HG02759 (cell line): ENCODE results near the gene LIMA1.
"Not testable (repeated sequence)": the region's sequence is repeated elsewhere in the genome, so short reads cannot be mapped to it uniquely, and the experiment has no call there.

Source experiments
- ATAC-seq: cut with Tn5 transposase; IDR thresholded peaks from one replicate; pipeline ENCODE4 v1.9.1; 2021; ENCODE audit warnings: mild to moderate bottlenecking, moderate library complexity; ENCODE audit not compliant: unreplicated experiment

LIMA1 gene

GRCh38 chr12:50287271-50287670 lies 4.0 kb upstream of the LIMA1 start:
- ATAC-seq: no peak

- no peak for ATAC-seq
Measured at GRCh38 chr12:50285253-50285652, 1.9 kb upstream of the LIMA1 start.

GRCh38 chr12:50282721-50283228 lies 545 bp downstream of the LIMA1 start:
- ATAC-seq: no peak

- ATAC-seq: no peak
Measured at GRCh38 chr12:50279501-50279900, 3.8 kb downstream of the LIMA1 start.

GRCh38 chr12:50276912-50277671 lies 6.2 kb downstream of the LIMA1 start:
- ATAC-seq: no peak

GRCh38 chr12:50276068-50276467 lies 7.3 kb downstream of the LIMA1 start:
- ATAC-seq: no peak

- ATAC-seq: no peak
Measured at GRCh38 chr12:50275556-50275955, 7.8 kb downstream of the LIMA1 start.

- not testable (repeated sequence) for ATAC-seq
Measured at GRCh38 chr12:50275127-50275526, 8.2 kb downstream of the LIMA1 start.

- no peak for ATAC-seq
Measured at GRCh38 chr12:50271724-50272247, 11.5 kb downstream of the LIMA1 start.

GRCh38 chr12:50268482-50268881 lies 14.8 kb downstream of the LIMA1 start:
- no peak for ATAC-seq

- no peak for ATAC-seq
Measured at GRCh38 chr12:50265770-50266524, 17.4 kb downstream of the LIMA1 start.

- no peak for ATAC-seq
Measured at GRCh38 chr12:50263832-50264231, 19.5 kb downstream of the LIMA1 start.

GRCh38 chr12:50261654-50262053 lies 21.7 kb downstream of the LIMA1 start:
- no peak for ATAC-seq

GRCh38 chr12:50258167-50258551 lies 25.2 kb downstream of the LIMA1 start:
- ATAC-seq: no peak

GRCh38 chr12:50257236-50258166 lies 25.8 kb downstream of the LIMA1 start:
- ATAC-seq: no peak

GRCh38 chr12:50256761-50257160 lies 26.6 kb downstream of the LIMA1 start:
- no peak for ATAC-seq

- ATAC-seq: no peak
Measured at GRCh38 chr12:50252977-50253602, 30.2 kb downstream of the LIMA1 start.

- no peak for ATAC-seq
Measured at GRCh38 chr12:50251619-50252252, 31.6 kb downstream of the LIMA1 start.

GRCh38 chr12:50249464-50250182 lies 33.7 kb downstream of the LIMA1 start:
- ATAC-seq: no peak
